SK-N-SH (cell line): ENCODE data around the gene ABCE1. TPM values are rescaled to one million over a fixed set of nuclear protein-coding genes. Genes with fewer than 3 reads are reported as not detected.

Experiments
- CTCF ChIA-PET: fragments of 300-600, 350-600 bp; formaldehyde crosslinking; extraction: SDS; loops from one replicate; lab custom pipeline; 2021; lab: Yijun Ruan, JAX
- POLR2A ChIA-PET: fragments of 350-600 bp; sonication (Branson Sonifier 250); formaldehyde crosslinking; extraction: SDS; loops from one replicate; lab custom pipeline; 2020; ENCODE audit warnings: antibody characterized with exemption, inconsistent platforms; lab: Yijun Ruan, JAX
- DNase-seq: peaks from one replicate; pipeline ENCODE4 v3.0.0; 2012
- H2AFZ ChIP-seq: fragments of 200-600 bp; sonication (generic); 2 replicates; pipeline ENCODE4 v1.8.1; 2016; ENCODE audit warnings: antibody characterized with exemption, mild to moderate bottlenecking, low read depth
- H3F3A ChIP-seq: fragments of 200-600 bp; sonication (generic); replicated peaks from 2 replicates; pipeline ENCODE3; 2016; ENCODE audit warnings: antibody characterized with exemption, mild to moderate bottlenecking; ENCODE audit not compliant: insufficient read depth
- H3K27ac ChIP-seq, 2 experiments: fragments of 200-500 bp in 1 of 2; fragments of 200-600 bp in 1 of 2; sonication (Bioruptor generic) in 1 of 2; sonication (generic), shearing (Covaris generic) in 1 of 2; 2 replicates each; pipeline versions ENCODE4 v1.5.1 to v1.6.1; 2014 to 2016; ENCODE audit warnings: low read depth in 2 of 2, inconsistent platforms in 1 of 2, low read length in 1 of 2, mild to moderate bottlenecking in 1 of 2, mixed read lengths in 1 of 2
- H3K27me3 ChIP-seq: fragments of 200-600 bp; sonication (generic), shearing (Covaris generic); 2 replicates; pipeline ENCODE4 v1.6.1; 2016; ENCODE audit warnings: mixed run types; ENCODE audit not compliant: insufficient read depth
- H3K36me3 ChIP-seq, 2 experiments: fragments of 200-500 bp in 1 of 2; fragments of 200-600 bp in 1 of 2; sonication (Bioruptor generic) in 1 of 2; sonication (generic) in 1 of 2; replicated peaks in 1 of 2; 2 replicates each; pipeline versions ENCODE3 to v1.5.1; 2014 to 2016; ENCODE audit warnings: low read length in 1 of 2, mild to moderate bottlenecking in 1 of 2; ENCODE audit not compliant: insufficient read depth in 2 of 2, control insufficient read depth in 1 of 2
- H3K4me1 ChIP-seq, 2 experiments: fragments of 200-500 bp in 1 of 2; fragments of 200-600 bp in 1 of 2; sonication (Bioruptor generic) in 1 of 2; sonication (generic), shearing (Covaris generic) in 1 of 2; 2 replicates each; pipeline versions ENCODE4 v1.5.1 to v1.6.1; 2014 to 2016; ENCODE audit warnings: low read depth in 1 of 2, low read length in 1 of 2, mixed run types in 1 of 2; ENCODE audit not compliant: insufficient read depth in 2 of 2, control insufficient read depth in 1 of 2
- H3K4me2 ChIP-seq: fragments of 200-600 bp; sonication (generic), shearing (Covaris generic); 2 replicates; pipeline ENCODE4 v1.6.1; 2017; ENCODE audit warnings: mixed run types
- H3K4me3 ChIP-seq, 2 experiments: fragments of 200-500 bp in 1 of 2; fragments of 200-600 bp in 1 of 2; sonication (Bioruptor generic) in 1 of 2; sonication (generic), shearing (Covaris generic) in 1 of 2; 2 replicates each; pipeline versions ENCODE4 v1.5.1 to v1.8.1; 2014 to 2016; ENCODE audit warnings: low read depth in 2 of 2, inconsistent platforms in 1 of 2, low read length in 1 of 2, mild to moderate bottlenecking in 1 of 2, mixed read lengths in 1 of 2, moderate library complexity in 1 of 2
- H3K79me2 ChIP-seq: fragments of 200-600 bp; sonication (generic); 2 replicates; pipeline ENCODE4 v1.8.1; 2017; ENCODE audit warnings: mild to moderate bottlenecking; ENCODE audit not compliant: insufficient read depth
- H3K9ac ChIP-seq: fragments of 200-600 bp; sonication (generic); 2 replicates; pipeline ENCODE4 v1.6.1; 2017; ENCODE audit warnings: mixed run types
- H3K9me2 ChIP-seq: fragments of 200-600 bp; sonication (generic); 2 replicates; pipeline ENCODE4 v1.6.1; 2017; ENCODE audit warnings: mixed run types
- H3K9me3 ChIP-seq: fragments of 200-600 bp; sonication (generic); 2 replicates; pipeline ENCODE4 v1.6.1; 2017; ENCODE audit warnings: mixed run types, mild to moderate bottlenecking, moderate library complexity
- H4K20me1 ChIP-seq: fragments of 200-600 bp; sonication (generic); 2 replicates; pipeline ENCODE4 v1.6.1; 2017; ENCODE audit warnings: mild to moderate bottlenecking, mixed run types; ENCODE audit not compliant: insufficient read depth
- ELF1 ChIP-seq: IDR thresholded peaks from 2 replicates; pipeline ENCODE4 v1.4.0; 2012
- EP300 ChIP-seq, 2 experiments: IDR thresholded peaks; 2 replicates each; pipeline versions ENCODE4 v1.4.0 to v1.6.1; 2012; ENCODE audit warnings: borderline replicate concordance in 1 of 2, low read depth in 1 of 2, low read length in 1 of 2
- FOSL2 ChIP-seq: IDR thresholded peaks from 2 replicates; pipeline ENCODE4 v1.4.0; 2012; ENCODE audit warnings: low read depth, mild to moderate bottlenecking, moderate library complexity, borderline replicate concordance
- GABPA ChIP-seq: IDR thresholded peaks from 2 replicates; pipeline ENCODE4 v1.4.0; 2012; ENCODE audit warnings: low read depth, mild to moderate bottlenecking
- JUND ChIP-seq: IDR thresholded peaks from 2 replicates; pipeline ENCODE4 v1.4.0; 2012
- MAX ChIP-seq: IDR thresholded peaks from 2 replicates; pipeline ENCODE4 v1.4.0; 2012; ENCODE audit warnings: low read depth
- MXI1 ChIP-seq: IDR thresholded peaks from 2 replicates; pipeline ENCODE4 v1.6.1; 2012; ENCODE audit warnings: mild to moderate bottlenecking, low read depth, low read length, improper control_type of control experiment
- NRF1 ChIP-seq: IDR thresholded peaks from 2 replicates; pipeline ENCODE4 v1.6.1; 2012; ENCODE audit warnings: low read depth, mild to moderate bottlenecking, low read length
- POLR2AphosphoS5 ChIP-seq: IDR thresholded peaks from 2 replicates; pipeline ENCODE4 v1.6.1; 2012; ENCODE audit warnings: low read depth, low read length
- RAD21 ChIP-seq: IDR thresholded peaks from 2 replicates; pipeline ENCODE4 v1.6.1; 2012; ENCODE audit warnings: mild to moderate bottlenecking, low read length
- RCOR1 ChIP-seq: fragments of 150-350 bp; IDR thresholded peaks from 2 replicates; pipeline ENCODE4 v1.6.1; 2017; ENCODE audit warnings: antibody characterized with exemption, low read length
- REST ChIP-seq: IDR thresholded peaks from 2 replicates; pipeline ENCODE4 v1.6.1; 2012; ENCODE audit warnings: mild to moderate bottlenecking, low read depth, low read length, moderate library complexity
- RFX5 ChIP-seq: IDR thresholded peaks from 2 replicates; pipeline ENCODE4 v1.6.1; 2012; ENCODE audit warnings: mild to moderate bottlenecking, improper control_type of control experiment, low read length
- SIN3A ChIP-seq: IDR thresholded peaks from 2 replicates; pipeline ENCODE4 v1.6.1; 2012; ENCODE audit warnings: low read depth, mild to moderate bottlenecking, low read length, moderate library complexity, borderline replicate concordance
- SMC3 ChIP-seq: IDR thresholded peaks from 2 replicates; pipeline ENCODE4 v1.6.1; 2012; ENCODE audit warnings: low read depth, low read length, improper control_type of control experiment
- TCF12 ChIP-seq: IDR thresholded peaks from 2 replicates; pipeline ENCODE4 v1.4.0; 2012
- USF1 ChIP-seq: IDR thresholded peaks from 2 replicates; pipeline ENCODE4 v1.4.0; 2012; ENCODE audit warnings: low read depth, borderline replicate concordance
- YY1 ChIP-seq: IDR thresholded peaks from 2 replicates; pipeline ENCODE4 v1.4.0; 2012; ENCODE audit warnings: low read depth, mild to moderate bottlenecking
- ZBTB33 ChIP-seq: IDR thresholded peaks from 2 replicates; pipeline ENCODE4 v1.4.0; 2012; ENCODE audit warnings: low read depth, borderline replicate concordance
- WGBS: methylation state at CpG from one replicate; pipeline ENCODE4 v1.1.6; 2017; ENCODE audit warnings: low lambda C conversion rate; 5-methylcytosine and 5-hydroxymethylcytosine counted together
- polyA plus RNA-seq, 3 experiments: library from polyadenylated mRNA; depleted of rRNA; stranded (reverse); fragments of >200 nt; gene quantifications; 2 replicates each; pipeline ENCODE4 v1.2.3, GENCODE V29; 2012

Gene ABCE1
- polyA plus RNA-seq, 1 of the 3 experiments (the other 2 are of a cell fraction): 48.3 TPM

- Histone ChIP-seq H3K9me3 (no peaks in the 10 kb centered on the region), H3K9me2 (no peaks in the 10 kb centered on the region), H3K27me3 (no peaks in the 10 kb centered on the region), H3K4me2 (no peak overlapping the region), H3K9ac (no peak overlapping the region), H3K4me1 (peaks cover 0 to 7% of the 10 kb centered on the region in 2 experiments; a peak in 2 of 4 replicates), H3K36me3 (peaks cover 9 to 13% of the 10 kb centered on the region in 2 experiments), H3F3A (no peaks in the 10 kb centered on the region), H3K27ac (no peak overlapping the region), H3K4me3 (no peak overlapping the region), H3K79me2 (peaks cover 15% of the 10 kb centered on the region), H2AFZ (no peak overlapping the region), H4K20me1 (no peaks in the 10 kb centered on the region)
- ChIA-PET CTCF (interaction anchor here (2.0 kb wide), 1 partner anchor 8 kb away, joined by 11 read pairs; no protein-coding TSS in a partner anchor), POLR2A (no interaction called here)
- WGBS: 75% methylated on average over 3 of the region's 3 CpGs
- no peak for DNase-seq
- TF ChIP-seq MAX (no peak), REST (no peak), GABPA (no peak), EP300 (IDR thresholded peaks at IDR 0.05; ENCODE audit: borderline replicate concordance in 1 of 2, low read depth in 1 of 2, low read length in 1 of 2) (no peak), ZBTB33 (no peak), POLR2AphosphoS5 (no peak), RCOR1 (no peak), NRF1 (no peak), SIN3A (no peak), JUND (no peak)
Measured at GRCh38 chr4:145069361-145069760, 28.8 kb upstream of the ABCE1 start.

- 99% methylated on average over 2 of the region's 2 CpGs for WGBS
- Histone ChIP-seq H3K9me2 (no peaks in the 10 kb centered on the region), H3K4me2 (no peak overlapping the region), H3K9ac (no peak overlapping the region), H3K27me3 (no peaks in the 10 kb centered on the region), H4K20me1 (no peaks in the 10 kb centered on the region), H3K9me3 (no peaks in the 10 kb centered on the region), H3K4me3 (no peak overlapping the region), H3K36me3 (peaks cover 8 to 20% of the 10 kb centered on the region in 2 experiments), H3K27ac (no peak overlapping the region), H3K79me2 (peaks cover 28% of the 10 kb centered on the region), H3K4me1 (no peaks in the 10 kb centered on the region; a peak in 1 of 4 replicates), H3F3A (no peaks in the 10 kb centered on the region), H2AFZ (no peak overlapping the region)
- ChIA-PET CTCF (interaction anchor here (0.8 to 1.5 kb wide), 4 partner anchors 9 to 14 kb away, joined by 3 to 9 read pairs (median 3); no protein-coding TSS in a partner anchor), POLR2A (no interaction called here)
- DNase-seq: no peak
- TF ChIP-seq REST: no peak
- no peak for TF ChIP-seq ELF1
- no peak for TF ChIP-seq GABPA
- no peak for TF ChIP-seq JUND
- TF ChIP-seq USF1: no peak
- TF ChIP-seq FOSL2: no peak
- TF ChIP-seq SIN3A: no peak
- TF ChIP-seq YY1: no peak
- no peak for TF ChIP-seq SMC3
- TF ChIP-seq RCOR1: no peak
- TF ChIP-seq RFX5: no peak
- no peak for TF ChIP-seq TCF12
- no peak for TF ChIP-seq RAD21
- no peak for TF ChIP-seq MXI1
Measured at GRCh38 chr4:145071560-145071959, 26.6 kb upstream of the ABCE1 start.
